Osteocyte (in vitro differentiated cells): ENCODE measurements around the gene MYBPH. TPM values are rescaled to one million over a fixed set of nuclear protein-coding genes. Genes with fewer than 3 reads are reported as not detected.

ENCODE experiments used
- DNase-seq: peaks from one replicate; pipeline ENCODE4 v3.0.0; 2021; ENCODE audit warnings: mixed read lengths; ENCODE audit not compliant: unreplicated experiment; ENCODE audit errors: extremely low spot score
- H3K27ac Mint-ChIP-seq: one replicate; pipeline ENCODE4 v1.8.0; 2021; ENCODE audit warnings: mild to moderate bottlenecking, mixed read lengths; ENCODE audit not compliant: unreplicated experiment
- H3K27me3 Mint-ChIP-seq: one replicate; pipeline ENCODE4 v1.8.0; 2021; ENCODE audit warnings: mixed read lengths; ENCODE audit not compliant: unreplicated experiment
- H3K36me3 Mint-ChIP-seq: one replicate; pipeline ENCODE4 v1.8.0; 2021; ENCODE audit warnings: mixed read lengths; ENCODE audit not compliant: unreplicated experiment
- H3K4me1 Mint-ChIP-seq: one replicate; pipeline ENCODE4 v1.8.0; 2021; ENCODE audit warnings: mixed read lengths; ENCODE audit not compliant: unreplicated experiment
- H3K4me3 Mint-ChIP-seq: one replicate; pipeline ENCODE4 v1.8.0; 2021; ENCODE audit warnings: mild to moderate bottlenecking, moderate library complexity, mixed read lengths; ENCODE audit not compliant: unreplicated experiment
- H3K9me3 Mint-ChIP-seq: one replicate; pipeline ENCODE4 v1.8.0; 2021; ENCODE audit warnings: mixed read lengths; ENCODE audit not compliant: unreplicated experiment
- total RNA-seq: library from RNA; stranded (reverse); gene quantifications from 2 replicates; pipeline ENCODE4 v1.2.1, GENCODE V29; 2021
- TF ChIP-seq, protein P1 (sequence below): fragments of 200-600 bp; sonication (generic); IDR thresholded peaks from 2 replicates; pipeline ENCODE4 v1.5.0; 2021; ENCODE audit warnings: antibody characterized with exemption, mild to moderate bottlenecking, moderate library complexity

The MYBPH gene
- total RNA-seq, 1 donor from 2014 or later, result not detected

DNA sequence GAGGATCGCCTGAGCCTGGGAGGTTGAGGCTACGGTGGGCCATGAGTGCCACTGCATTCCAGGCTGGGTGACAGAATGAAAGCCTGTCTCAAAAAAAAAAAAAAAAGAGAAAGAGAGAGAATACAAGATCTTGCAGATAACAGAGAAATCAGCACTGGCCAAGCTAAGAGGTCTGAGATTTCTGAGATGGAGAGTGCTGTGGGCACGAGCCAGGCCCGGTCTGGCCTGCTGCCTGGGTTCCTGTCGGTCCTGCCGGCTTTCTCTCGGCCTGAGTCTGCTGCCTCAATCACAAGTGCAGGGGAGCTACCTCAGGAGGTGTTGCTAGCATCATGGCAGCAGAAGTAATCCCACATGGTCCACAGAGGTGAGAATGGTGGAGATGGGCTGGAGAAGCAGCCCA lies 29.1 kb downstream of the MYBPH start:
- H3K9me3 Mint-ChIP-seq, result no peaks in the 10 kb centered on the region
- H3K27ac Mint-ChIP-seq, result no peak overlapping the region
- H3K27me3 Mint-ChIP-seq, result peaks cover 16% of the 10 kb centered on the region
- DNase-seq, result no peak
- no peak overlapping the region for H3K4me3 Mint-ChIP-seq
- TF ChIP-seq, protein P1, sequence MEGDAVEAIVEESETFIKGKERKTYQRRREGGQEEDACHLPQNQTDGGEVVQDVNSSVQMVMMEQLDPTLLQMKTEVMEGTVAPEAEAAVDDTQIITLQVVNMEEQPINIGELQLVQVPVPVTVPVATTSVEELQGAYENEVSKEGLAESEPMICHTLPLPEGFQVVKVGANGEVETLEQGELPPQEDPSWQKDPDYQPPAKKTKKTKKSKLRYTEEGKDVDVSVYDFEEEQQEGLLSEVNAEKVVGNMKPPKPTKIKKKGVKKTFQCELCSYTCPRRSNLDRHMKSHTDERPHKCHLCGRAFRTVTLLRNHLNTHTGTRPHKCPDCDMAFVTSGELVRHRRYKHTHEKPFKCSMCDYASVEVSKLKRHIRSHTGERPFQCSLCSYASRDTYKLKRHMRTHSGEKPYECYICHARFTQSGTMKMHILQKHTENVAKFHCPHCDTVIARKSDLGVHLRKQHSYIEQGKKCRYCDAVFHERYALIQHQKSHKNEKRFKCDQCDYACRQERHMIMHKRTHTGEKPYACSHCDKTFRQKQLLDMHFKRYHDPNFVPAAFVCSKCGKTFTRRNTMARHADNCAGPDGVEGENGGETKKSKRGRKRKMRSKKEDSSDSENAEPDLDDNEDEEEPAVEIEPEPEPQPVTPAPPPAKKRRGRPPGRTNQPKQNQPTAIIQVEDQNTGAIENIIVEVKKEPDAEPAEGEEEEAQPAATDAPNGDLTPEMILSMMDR, result no peak
- H3K36me3 Mint-ChIP-seq, result no peaks in the 10 kb centered on the region
- no peaks in the 10 kb centered on the region for H3K4me1 Mint-ChIP-seq

DNA sequence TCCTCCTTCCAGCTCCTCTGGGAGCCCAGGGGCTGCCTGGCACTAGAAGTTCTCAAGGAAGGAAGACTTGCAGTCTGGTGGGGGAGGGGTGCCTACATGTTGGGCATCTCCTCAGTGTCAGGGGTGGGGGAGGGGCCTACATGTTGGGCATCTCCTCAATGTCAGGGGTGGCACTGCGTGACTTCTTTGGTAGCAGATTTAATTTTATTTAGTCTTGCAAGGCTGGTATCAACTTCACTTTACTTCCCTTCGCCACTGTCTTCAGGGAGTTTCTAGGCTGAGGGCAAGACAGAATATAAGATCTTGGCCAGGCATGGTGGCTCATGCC lies 29.6 kb downstream of the MYBPH start:
- Mint-ChIP-seq H3K27ac (no peak overlapping the region), H3K27me3 (peaks cover 16% of the 10 kb centered on the region), H3K9me3 (no peaks in the 10 kb centered on the region), H3K36me3 (no peaks in the 10 kb centered on the region), H3K4me3 (no peak overlapping the region), H3K4me1 (no peaks in the 10 kb centered on the region)
- TF ChIP-seq, protein P1, result no peak
- DNase-seq, result no peak

DNA sequence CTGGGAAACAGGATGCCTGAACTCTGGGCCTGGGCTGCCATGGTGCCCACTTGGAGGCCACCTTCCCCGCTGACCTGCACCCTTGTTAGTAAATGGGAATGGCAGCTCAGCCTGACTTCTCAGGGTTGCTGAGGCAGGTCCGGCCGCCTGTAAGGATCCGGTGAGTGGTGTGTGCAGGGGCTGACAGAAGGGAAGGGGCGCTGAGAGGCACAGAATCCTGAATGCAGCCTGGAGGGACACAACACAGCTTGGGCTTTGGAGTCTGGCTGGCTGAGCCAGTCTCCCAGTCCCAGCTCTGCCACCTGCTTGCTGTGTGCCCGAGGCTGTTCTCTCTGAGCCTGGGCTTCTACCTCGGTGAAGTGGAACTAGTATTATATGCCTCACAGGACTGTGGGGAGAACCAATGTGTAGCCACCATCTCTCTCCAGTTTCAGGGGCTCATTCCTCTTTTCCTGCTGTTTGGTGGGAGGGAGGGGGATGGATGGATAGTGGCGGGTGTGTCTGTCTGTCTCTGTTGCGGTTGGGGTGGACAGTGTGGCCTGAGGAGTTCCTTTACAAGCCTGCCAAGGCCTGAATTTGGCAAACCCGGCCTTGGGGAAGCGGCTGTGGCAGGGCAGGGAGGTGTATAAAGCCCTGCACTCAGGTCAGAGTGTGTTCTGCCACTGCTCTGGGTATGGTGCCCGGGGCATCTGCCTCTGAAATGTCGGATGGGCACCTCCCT lies 30.1 kb downstream of the MYBPH start:
- Mint-ChIP-seq H3K27me3 (peaks cover 16% of the 10 kb centered on the region), H3K4me1 (no peaks in the 10 kb centered on the region), H3K4me3 (no peak overlapping the region), H3K9me3 (no peaks in the 10 kb centered on the region), H3K36me3 (no peaks in the 10 kb centered on the region), H3K27ac (no peak overlapping the region)
- no peak for DNase-seq
- TF ChIP-seq, protein P1, result no peak

DNA sequence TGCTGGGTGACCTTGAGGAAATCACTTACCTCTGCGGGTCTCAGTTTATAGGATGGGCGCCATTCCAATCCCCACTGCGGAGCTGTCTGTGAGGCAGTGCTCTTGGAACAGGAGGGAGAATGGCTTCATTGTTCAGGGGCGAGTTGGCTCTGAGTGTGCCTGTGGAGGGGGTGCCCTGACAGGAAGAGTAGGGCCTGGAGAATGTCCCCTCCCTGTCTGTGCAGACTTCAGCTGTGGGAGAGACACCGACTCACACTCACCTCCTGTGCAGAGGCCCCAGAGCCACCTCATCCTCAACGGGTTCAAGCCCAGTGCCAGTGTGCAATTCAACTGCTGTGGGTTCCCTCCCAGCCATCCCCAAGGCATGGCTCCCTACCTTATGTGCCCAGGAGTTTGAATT lies 31.0 kb downstream of the MYBPH start:
- no peak for DNase-seq
- Mint-ChIP-seq H3K4me1 (no peaks in the 10 kb centered on the region), H3K9me3 (no peaks in the 10 kb centered on the region), H3K4me3 (no peak overlapping the region), H3K36me3 (no peaks in the 10 kb centered on the region), H3K27me3 (peaks cover 16% of the 10 kb centered on the region), H3K27ac (no peak overlapping the region)
- TF ChIP-seq, protein P1, result no peak

DNA sequence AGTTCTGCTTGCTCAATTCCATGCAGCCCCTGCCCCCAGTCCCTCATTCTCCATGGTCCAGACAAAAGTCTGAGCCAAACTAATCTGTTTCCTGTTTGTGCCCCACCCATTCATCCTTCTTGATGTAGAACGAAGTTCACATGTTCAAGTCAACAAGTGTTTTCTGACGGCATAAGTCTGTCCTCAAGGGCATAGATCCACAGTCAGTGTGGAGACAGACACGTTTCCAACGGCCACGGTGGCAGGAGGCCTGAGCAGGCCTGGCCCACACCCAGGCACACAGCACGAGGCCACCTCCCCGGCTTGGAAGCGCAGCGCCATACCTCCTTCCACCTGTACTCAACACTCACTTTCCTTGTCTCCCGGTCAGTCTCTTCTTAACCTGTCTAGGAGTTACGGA lies 32.0 kb downstream of the MYBPH start:
- no peak overlapping the region for H3K4me3 Mint-ChIP-seq
- H3K9me3 Mint-ChIP-seq, result no peaks in the 10 kb centered on the region
- peaks cover 9% of the 10 kb centered on the region for H3K27me3 Mint-ChIP-seq
- TF ChIP-seq, protein P1, result no peak
- H3K36me3 Mint-ChIP-seq, result no peaks in the 10 kb centered on the region
- no peaks in the 10 kb centered on the region for H3K4me1 Mint-ChIP-seq
- DNase-seq, result no peak
- no peak overlapping the region for H3K27ac Mint-ChIP-seq
